ENCODE results near the gene RRAS.

DNA sequence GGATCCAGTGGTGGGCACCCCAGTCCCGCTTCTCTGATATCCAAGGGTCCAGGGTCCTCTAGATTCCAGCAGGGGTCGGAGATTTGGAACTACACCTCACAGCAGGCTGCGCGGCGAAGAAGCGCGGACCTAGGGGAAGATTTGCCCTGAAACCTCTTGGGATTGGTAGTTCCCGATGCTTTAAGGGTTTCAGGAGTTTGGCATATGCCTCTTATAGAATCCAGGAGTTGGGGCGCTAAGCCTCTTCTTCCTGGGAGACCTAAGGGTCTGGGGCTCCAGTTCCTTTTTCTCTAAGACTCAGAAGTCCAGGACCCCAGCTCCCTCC, 26.1 kb upstream of the RRAS start:
- TF ChIP-seq, protein P1, sequence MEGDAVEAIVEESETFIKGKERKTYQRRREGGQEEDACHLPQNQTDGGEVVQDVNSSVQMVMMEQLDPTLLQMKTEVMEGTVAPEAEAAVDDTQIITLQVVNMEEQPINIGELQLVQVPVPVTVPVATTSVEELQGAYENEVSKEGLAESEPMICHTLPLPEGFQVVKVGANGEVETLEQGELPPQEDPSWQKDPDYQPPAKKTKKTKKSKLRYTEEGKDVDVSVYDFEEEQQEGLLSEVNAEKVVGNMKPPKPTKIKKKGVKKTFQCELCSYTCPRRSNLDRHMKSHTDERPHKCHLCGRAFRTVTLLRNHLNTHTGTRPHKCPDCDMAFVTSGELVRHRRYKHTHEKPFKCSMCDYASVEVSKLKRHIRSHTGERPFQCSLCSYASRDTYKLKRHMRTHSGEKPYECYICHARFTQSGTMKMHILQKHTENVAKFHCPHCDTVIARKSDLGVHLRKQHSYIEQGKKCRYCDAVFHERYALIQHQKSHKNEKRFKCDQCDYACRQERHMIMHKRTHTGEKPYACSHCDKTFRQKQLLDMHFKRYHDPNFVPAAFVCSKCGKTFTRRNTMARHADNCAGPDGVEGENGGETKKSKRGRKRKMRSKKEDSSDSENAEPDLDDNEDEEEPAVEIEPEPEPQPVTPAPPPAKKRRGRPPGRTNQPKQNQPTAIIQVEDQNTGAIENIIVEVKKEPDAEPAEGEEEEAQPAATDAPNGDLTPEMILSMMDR (IDR thresholded peaks at IDR 0.05) = no peak
- TF ChIP-seq POLR2A (IDR thresholded peaks at IDR 0.05) = no peak

All from right lobe of liver (tissue), 4 donors.